Peyer's patch (tissue), 4 donors: ENCODE measurements around the gene NPC1. TPM values are rescaled to one million over a fixed set of nuclear protein-coding genes. Genes with fewer than 3 reads are reported as not detected.
A peak's percentile ranks its signal among the peaks of the same experiment; 100 is the strongest.

Source experiments
- DNase-seq, 3 donors: peaks; one replicate each; pipeline ENCODE4 v3.0.0-alpha.2; 2017 to 2019
- H3K27ac ChIP-seq, 4 donors: fragments of 200-600 bp; sonication (generic); one replicate each; pipeline ENCODE4 v1.5.1; 2016 to 2019
- H3K27me3 ChIP-seq, 2 donors: fragments of 200-600 bp; sonication (generic); one replicate each; pipeline ENCODE4 v1.5.1; 2019
- H3K36me3 ChIP-seq, 3 donors: fragments of 200-600 bp; sonication (generic); one replicate each; pipeline ENCODE4 v1.5.1; 2016 to 2019
- H3K4me1 ChIP-seq, 4 donors: fragments of 200-600 bp; sonication (generic); one replicate each; pipeline ENCODE4 v1.5.1; 2016 to 2019
- H3K4me3 ChIP-seq, 4 donors: fragments of 200-600 bp; sonication (generic); 1 replicate in 3 of 4; 2 replicates in 1 of 4; pipeline ENCODE4 v1.5.1; 2016 to 2019; ENCODE audit warnings: mild to moderate bottlenecking in 1 of 4
- H3K9me3 ChIP-seq, 4 donors: fragments of 200-600 bp; sonication (generic); one replicate each; pipeline ENCODE4 v1.5.1; 2016 to 2019; ENCODE audit warnings: mild to moderate bottlenecking in 1 of 4
- POLR2A ChIP-seq, 2 donors: fragments of 450-650 bp; IDR thresholded peaks; one replicate each; pipeline ENCODE4 v1.5.1; 2017; ENCODE audit warnings: antibody characterized with exemption in 2 of 2, mild to moderate bottlenecking in 2 of 2, moderate library complexity in 2 of 2
- total RNA-seq, 4 donors: library from RNA; depleted of rRNA; stranded (reverse); fragments of >200 nt; gene quantifications; one replicate each; pipeline ENCODE4 v1.1.0, GENCODE V29; 2016
- TF ChIP-seq, protein P1 (sequence below), 6 experiments: fragments of 450-650 bp in 4 of 6; fragments of 200-600 bp in 2 of 6; sonication (generic) in 1 of 6; IDR thresholded peaks; one replicate each; pipeline ENCODE4 v1.5.1; 2017 to 2019; ENCODE audit warnings: antibody characterized with exemption in 6 of 6, mild to moderate bottlenecking in 3 of 6, moderate library complexity in 1 of 6

NPC1 gene
- total RNA-seq, 4 donors from 2014 or later, result 62.7 to 80.1 (median 71.3) TPM

- no peaks in the 10 kb centered on the region for H3K27me3 ChIP-seq
- H3K27ac ChIP-seq, result peak overlapping the region; percentile 90 to 100 (median 98)
- TF ChIP-seq, protein P1, sequence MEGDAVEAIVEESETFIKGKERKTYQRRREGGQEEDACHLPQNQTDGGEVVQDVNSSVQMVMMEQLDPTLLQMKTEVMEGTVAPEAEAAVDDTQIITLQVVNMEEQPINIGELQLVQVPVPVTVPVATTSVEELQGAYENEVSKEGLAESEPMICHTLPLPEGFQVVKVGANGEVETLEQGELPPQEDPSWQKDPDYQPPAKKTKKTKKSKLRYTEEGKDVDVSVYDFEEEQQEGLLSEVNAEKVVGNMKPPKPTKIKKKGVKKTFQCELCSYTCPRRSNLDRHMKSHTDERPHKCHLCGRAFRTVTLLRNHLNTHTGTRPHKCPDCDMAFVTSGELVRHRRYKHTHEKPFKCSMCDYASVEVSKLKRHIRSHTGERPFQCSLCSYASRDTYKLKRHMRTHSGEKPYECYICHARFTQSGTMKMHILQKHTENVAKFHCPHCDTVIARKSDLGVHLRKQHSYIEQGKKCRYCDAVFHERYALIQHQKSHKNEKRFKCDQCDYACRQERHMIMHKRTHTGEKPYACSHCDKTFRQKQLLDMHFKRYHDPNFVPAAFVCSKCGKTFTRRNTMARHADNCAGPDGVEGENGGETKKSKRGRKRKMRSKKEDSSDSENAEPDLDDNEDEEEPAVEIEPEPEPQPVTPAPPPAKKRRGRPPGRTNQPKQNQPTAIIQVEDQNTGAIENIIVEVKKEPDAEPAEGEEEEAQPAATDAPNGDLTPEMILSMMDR (IDR thresholded peaks at IDR 0.05), result no peak
- no peak for TF ChIP-seq POLR2A (IDR thresholded peaks at IDR 0.05)
- H3K9me3 ChIP-seq, result no peaks in the 10 kb centered on the region
- H3K4me1 ChIP-seq, result peaks cover 0 to 27% (median 11%) of the 10 kb centered on the region in 4 donors
- H3K36me3 ChIP-seq, result no peaks in the 10 kb centered on the region
- H3K4me3 ChIP-seq, result peak overlapping the region; percentile 87 to 99 (median 93)
- DNase-seq, result no peak
These were observed 433 bp downstream of the NPC1 start for GRCh38 chr18:23585897-23586248.

- H3K9me3 ChIP-seq, result no peaks in the 10 kb centered on the region
- peak in 1 of 2 donors; percentile 19 for TF ChIP-seq POLR2A (IDR thresholded peaks at IDR 0.05)
- TF ChIP-seq, protein P1 (IDR thresholded peaks at IDR 0.05), result no peak
- no peaks in the 10 kb centered on the region for H3K27me3 ChIP-seq
- peak overlapping the region; percentile 87 to 99 (median 93) for H3K4me3 ChIP-seq
- H3K4me1 ChIP-seq, result peaks cover 0 to 27% (median 11%) of the 10 kb centered on the region in 4 donors
- DNase-seq, result peak in 2 of 3 donors; percentile 37 to 59
- H3K27ac ChIP-seq, result peak overlapping the region; percentile 90 to 100 (median 98)
- no peaks in the 10 kb centered on the region for H3K36me3 ChIP-seq
These were observed 1.1 kb downstream of the NPC1 start for GRCh38 chr18:23585007-23585871.

- H3K27me3 ChIP-seq, result no peaks in the 10 kb centered on the region
- no peaks in the 10 kb centered on the region for H3K36me3 ChIP-seq
- H3K27ac ChIP-seq, result peak overlapping the region in 2 of 4 donors; percentile 19 to 100
- DNase-seq, result no peak
- TF ChIP-seq POLR2A (IDR thresholded peaks at IDR 0.05), result no peak
- TF ChIP-seq, protein P1 (IDR thresholded peaks at IDR 0.05), result no peak
- H3K9me3 ChIP-seq, result no peaks in the 10 kb centered on the region
- peak overlapping the region in 2 of 4 donors; percentile 15 to 87 for H3K4me3 ChIP-seq
- peaks cover 0 to 27% (median 11%) of the 10 kb centered on the region in 4 donors for H3K4me1 ChIP-seq
These were observed 2.0 kb downstream of the NPC1 start for GRCh38 chr18:23584019-23584983.

GRCh38 chr18:23583071-23583865 is 3.0 kb downstream of the NPC1 start:
- TF ChIP-seq, protein P1 (IDR thresholded peaks at IDR 0.05), result no peak
- TF ChIP-seq POLR2A (IDR thresholded peaks at IDR 0.05), result no peak
- Histone ChIP-seq H3K9me3 (no peaks in the 10 kb centered on the region), H3K27ac (no peak overlapping the region), H3K4me3 (peak overlapping the region in 1 of 4 donors; percentile 15), H3K36me3 (no peaks in the 10 kb centered on the region), H3K27me3 (no peaks in the 10 kb centered on the region), H3K4me1 (peaks cover 0 to 27% (median 11%) of the 10 kb centered on the region in 4 donors)
- DNase-seq, result no peak
